ENCODE results near the gene LINC00632. TPM values are rescaled to one million over a fixed set of nuclear protein-coding genes. Genes with fewer than 3 reads are reported as not detected.

The LINC00632 gene
- total and polyA plus RNA-seq, 2 donors (not counting 1 experiment from before 2014, with no cell fraction given) = not detected

DNA sequence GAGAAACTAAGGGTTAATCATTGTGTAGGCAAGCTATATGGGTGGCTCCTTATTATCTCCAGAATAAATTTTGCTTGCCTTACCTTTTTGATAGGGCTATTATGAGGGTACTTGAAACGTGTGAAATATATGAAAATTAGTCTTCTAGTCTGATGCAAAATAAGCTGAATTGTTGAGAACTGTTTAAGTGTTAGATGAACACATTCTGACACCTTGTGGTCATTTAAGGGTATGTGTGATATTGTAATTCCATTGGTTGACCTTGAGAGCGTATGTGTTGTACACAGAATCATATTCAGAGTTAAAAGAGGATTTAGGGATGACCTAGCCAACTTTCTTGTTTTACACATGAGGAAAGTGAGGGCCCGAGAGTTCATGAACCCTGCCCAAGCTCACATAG is 44.6 kb upstream of the LINC00632 start:
- Mint-ChIP-seq H3K4me3 (no peak overlapping the region), H3K27me3 (no peaks in the 10 kb centered on the region), H3K27ac (no peak overlapping the region), H3K4me1 (no peaks in the 10 kb centered on the region), H3K9me3 (ENCODE audit: insufficient read depth) (no peaks in the 10 kb centered on the region)
- Histone ChIP-seq H3K36me3 (replicated peaks in 1 of 2; ENCODE audit: control extremely low read depth in 1 of 2, control insufficient read depth in 1 of 2, extremely low read depth in 1 of 2, insufficient read depth in 2 of 2, low read length in 1 of 2) (no peaks in the 10 kb centered on the region), H3K4me3 (ENCODE audit: control extremely low read depth in 1 of 5, extremely low read depth in 1 of 5, insufficient read depth in 1 of 5, low read depth in 2 of 5, low read length in 4 of 5) (no peak overlapping the region), H3K9me3 (ENCODE audit: control extremely low read depth in 1 of 3, control insufficient read depth in 2 of 3, insufficient read depth in 1 of 3, low read length in 2 of 3) (no peaks in the 10 kb centered on the region), H3K79me2 (ENCODE audit: control insufficient read depth, insufficient read depth, low read length) (no peaks in the 10 kb centered on the region), H2AFZ (ENCODE audit: insufficient read depth, low read depth, low read length, poor library complexity, severe bottlenecking) (no peak overlapping the region), H3K27me3 (replicated peaks in 1 of 4; ENCODE audit: control extremely low read depth in 1 of 4, control insufficient read depth in 3 of 4, insufficient read depth in 4 of 4, low read length in 3 of 4) (no peaks in the 10 kb centered on the region), H3K27ac (ENCODE audit: low read length in 2 of 2) (no peak overlapping the region), H4K20me1 (ENCODE audit: control insufficient read depth, insufficient read depth, low read length, poor library complexity, severe bottlenecking) (no peaks in the 10 kb centered on the region), H3K4me1 (ENCODE audit: control insufficient read depth in 2 of 2, insufficient read depth in 2 of 2, low read length in 2 of 2) (no peaks in the 10 kb centered on the region), H3K9ac (ENCODE audit: low read length) (no peak overlapping the region), H3K4me2 (replicated peaks; ENCODE audit: low read depth, low read length, poor library complexity, severe bottlenecking) (no peak overlapping the region)
- intact Hi-C loops (cut with micrococcal nuclease) = no loop called here
- ChIA-PET POLR2A (no interaction called here), CTCF (no interaction called here)
- TF ChIP-seq, protein P1, sequence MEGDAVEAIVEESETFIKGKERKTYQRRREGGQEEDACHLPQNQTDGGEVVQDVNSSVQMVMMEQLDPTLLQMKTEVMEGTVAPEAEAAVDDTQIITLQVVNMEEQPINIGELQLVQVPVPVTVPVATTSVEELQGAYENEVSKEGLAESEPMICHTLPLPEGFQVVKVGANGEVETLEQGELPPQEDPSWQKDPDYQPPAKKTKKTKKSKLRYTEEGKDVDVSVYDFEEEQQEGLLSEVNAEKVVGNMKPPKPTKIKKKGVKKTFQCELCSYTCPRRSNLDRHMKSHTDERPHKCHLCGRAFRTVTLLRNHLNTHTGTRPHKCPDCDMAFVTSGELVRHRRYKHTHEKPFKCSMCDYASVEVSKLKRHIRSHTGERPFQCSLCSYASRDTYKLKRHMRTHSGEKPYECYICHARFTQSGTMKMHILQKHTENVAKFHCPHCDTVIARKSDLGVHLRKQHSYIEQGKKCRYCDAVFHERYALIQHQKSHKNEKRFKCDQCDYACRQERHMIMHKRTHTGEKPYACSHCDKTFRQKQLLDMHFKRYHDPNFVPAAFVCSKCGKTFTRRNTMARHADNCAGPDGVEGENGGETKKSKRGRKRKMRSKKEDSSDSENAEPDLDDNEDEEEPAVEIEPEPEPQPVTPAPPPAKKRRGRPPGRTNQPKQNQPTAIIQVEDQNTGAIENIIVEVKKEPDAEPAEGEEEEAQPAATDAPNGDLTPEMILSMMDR (IDR thresholded peaks at IDR 0.05) = no peak
- TF ChIP-seq EZH2 (IDR thresholded peaks at IDR 0.05; ENCODE audit: borderline replicate concordance, insufficient read depth, low read depth, low read length, poor library complexity, severe bottlenecking) = no peak
- ATAC-seq (ENCODE audit: low read depth) = no peak
- WGBS (ENCODE audit: insufficient coverage) = no CpG with 5 or more reads among the region's 3 CpGs
- no peak for DNase-seq

DNA sequence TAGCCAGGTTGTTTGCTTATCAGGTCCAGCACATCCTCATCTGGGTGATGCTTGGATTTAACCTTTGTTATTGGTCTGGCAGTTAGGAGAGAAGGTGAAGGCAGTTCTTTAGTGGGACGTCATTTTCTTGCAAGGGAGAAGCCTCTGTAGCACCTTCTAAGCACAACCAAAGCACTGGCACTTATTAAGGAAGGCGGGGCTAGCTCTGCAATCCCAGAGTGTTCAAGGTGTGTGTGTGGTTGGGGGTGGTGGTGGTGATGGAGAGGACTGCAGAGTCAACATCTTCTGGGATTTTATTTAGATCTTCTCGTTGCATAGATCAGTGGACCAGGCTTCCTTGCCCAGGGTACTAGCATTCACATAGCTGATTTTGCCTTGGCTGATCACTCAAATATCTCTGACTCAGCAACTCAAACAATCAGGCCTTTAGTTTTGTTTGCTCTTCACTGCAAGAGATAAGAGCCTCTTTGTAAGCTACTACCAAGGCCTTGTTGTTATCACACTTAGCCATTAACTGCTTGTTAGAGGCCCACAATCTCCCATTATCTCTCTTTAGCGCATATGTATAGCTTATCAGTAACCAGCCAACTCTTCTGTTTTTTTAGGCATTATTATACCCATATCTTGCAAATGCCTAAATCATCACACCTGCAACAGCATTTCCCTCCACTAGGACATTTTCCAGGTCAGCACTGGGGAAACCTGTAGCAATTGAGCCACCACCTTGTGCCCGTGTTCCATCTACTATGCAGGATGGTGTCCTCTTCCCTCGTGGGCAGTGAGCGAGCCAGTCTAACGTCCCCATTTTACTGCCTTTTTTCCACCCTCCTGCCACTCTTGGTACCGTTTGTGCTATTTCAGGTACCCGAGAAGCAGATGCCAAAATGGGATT is 36.5 kb upstream of the LINC00632 start:
- no peaks in the 10 kb centered on the region for H3K4me1 Mint-ChIP-seq
- H3K27me3 Mint-ChIP-seq = no peaks in the 10 kb centered on the region
- H3K9me3 Mint-ChIP-seq (ENCODE audit: insufficient read depth) = no peaks in the 10 kb centered on the region
- H3K4me1 ChIP-seq (ENCODE audit: control insufficient read depth in 2 of 2, insufficient read depth in 2 of 2, low read length in 2 of 2) = no peaks in the 10 kb centered on the region
- intact Hi-C loops (cut with micrococcal nuclease) = no loop called here
- no peak overlapping the region for H3K4me2 ChIP-seq (replicated peaks; ENCODE audit: low read depth, low read length, poor library complexity, severe bottlenecking)
- H3K27ac Mint-ChIP-seq = no peak overlapping the region
- H3K79me2 ChIP-seq (ENCODE audit: control insufficient read depth, insufficient read depth, low read length) = no peaks in the 10 kb centered on the region
- H4K20me1 ChIP-seq (ENCODE audit: control insufficient read depth, insufficient read depth, low read length, poor library complexity, severe bottlenecking) = no peaks in the 10 kb centered on the region
- H3K9me3 ChIP-seq (ENCODE audit: control extremely low read depth in 1 of 3, control insufficient read depth in 2 of 3, insufficient read depth in 1 of 3, low read length in 2 of 3) = no peaks in the 10 kb centered on the region
- no peak overlapping the region for H2AFZ ChIP-seq (ENCODE audit: insufficient read depth, low read depth, low read length, poor library complexity, severe bottlenecking)
- H3K36me3 ChIP-seq (replicated peaks in 1 of 2; ENCODE audit: control extremely low read depth in 1 of 2, control insufficient read depth in 1 of 2, extremely low read depth in 1 of 2, insufficient read depth in 2 of 2, low read length in 1 of 2) = no peaks in the 10 kb centered on the region
- WGBS (ENCODE audit: insufficient coverage) = 77% methylated on average over 3 of the region's 10 CpGs
- ChIA-PET CTCF (no interaction called here), POLR2A (no interaction called here)
- H3K4me3 ChIP-seq (ENCODE audit: control extremely low read depth in 1 of 5, extremely low read depth in 1 of 5, insufficient read depth in 1 of 5, low read depth in 2 of 5, low read length in 4 of 5) = no peak overlapping the region
- H3K27ac ChIP-seq (ENCODE audit: low read length in 2 of 2) = no peak overlapping the region
- H3K9ac ChIP-seq (ENCODE audit: low read length) = no peak overlapping the region
- DNase-seq (no peak), ATAC-seq (ENCODE audit: low read depth) (no peak)
- H3K27me3 ChIP-seq (replicated peaks in 1 of 4; ENCODE audit: control extremely low read depth in 1 of 4, control insufficient read depth in 3 of 4, insufficient read depth in 4 of 4, low read length in 3 of 4) = no peaks in the 10 kb centered on the region
- no peak overlapping the region for H3K4me3 Mint-ChIP-seq
- TF ChIP-seq, protein P1 (IDR thresholded peaks at IDR 0.05) = no peak
- no peak for TF ChIP-seq EZH2 (IDR thresholded peaks at IDR 0.05; ENCODE audit: borderline replicate concordance, insufficient read depth, low read depth, low read length, poor library complexity, severe bottlenecking)

Measured in B cell (primary cell).